HG03378 (cell line): ENCODE measurements around the gene FKBP8.

Experiments
- ATAC-seq: cut with Tn5 transposase; IDR thresholded peaks from one replicate; pipeline ENCODE4 v1.9.1; 2021; ENCODE audit warnings: mild to moderate bottlenecking, moderate library complexity; ENCODE audit not compliant: unreplicated experiment

Gene FKBP8

DNA sequence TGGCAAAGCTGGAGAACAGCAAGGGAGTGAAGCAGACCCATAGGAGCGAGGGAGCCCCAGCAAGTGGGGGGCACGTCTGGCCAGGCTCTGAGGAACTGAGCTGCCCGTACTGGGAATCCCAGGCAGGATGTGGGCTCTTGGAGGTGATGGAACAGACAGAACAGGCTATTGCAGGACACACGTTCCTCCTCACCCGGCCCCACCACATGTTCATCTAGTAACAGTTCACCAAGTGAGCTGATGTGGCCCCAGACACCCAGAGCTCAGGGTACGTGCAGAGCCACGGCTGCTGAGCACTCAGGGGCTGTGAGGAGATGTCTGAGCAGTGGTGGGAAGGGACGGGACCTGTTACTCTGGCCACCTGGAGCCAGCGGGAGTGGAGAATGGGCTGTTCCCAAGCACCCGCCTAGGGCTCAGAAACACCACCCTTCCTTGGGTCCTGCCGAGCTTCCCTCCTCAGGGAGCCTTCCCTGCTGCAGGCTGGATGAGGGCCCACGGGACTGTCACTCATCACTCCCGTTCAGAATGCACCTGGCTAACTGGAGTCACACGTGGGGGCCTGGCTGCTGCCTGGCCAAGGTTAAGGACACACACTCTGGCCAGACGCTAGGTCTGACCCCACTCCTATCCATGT lies 39.9 kb downstream of the FKBP8 start:
- no peak for ATAC-seq

DNA sequence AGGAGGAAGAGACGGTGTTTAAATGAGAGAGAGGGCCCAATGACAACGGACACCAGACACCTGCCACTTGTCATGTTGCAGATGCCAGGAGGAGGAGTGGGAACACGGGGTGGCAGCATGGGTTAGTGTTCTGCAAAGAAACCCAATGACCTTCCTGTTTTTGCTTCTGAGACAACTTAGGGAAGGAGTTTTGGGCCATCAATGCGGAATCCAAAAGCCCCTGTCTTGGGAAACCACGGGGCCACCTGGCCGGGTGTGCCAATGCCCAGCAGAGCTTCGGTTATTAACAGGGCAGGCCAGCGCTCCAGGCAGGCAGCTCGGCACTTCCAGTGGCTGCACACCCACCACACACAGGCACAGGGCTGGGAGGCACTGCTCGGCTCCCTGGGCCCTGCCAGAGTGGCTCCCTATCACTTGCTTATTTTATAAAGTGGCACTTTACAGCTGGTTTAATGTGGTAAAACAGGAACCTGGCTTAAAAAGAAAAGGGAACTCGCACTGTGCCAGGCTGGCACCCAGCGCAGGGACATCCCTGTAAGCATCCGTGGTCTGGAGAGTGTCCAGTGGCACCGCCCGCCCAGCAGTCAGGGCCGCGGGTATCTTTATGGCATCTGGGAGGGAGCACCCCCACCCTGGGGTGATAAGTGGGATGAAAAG lies 40.6 kb downstream of the FKBP8 start:
- ATAC-seq: no peak

DNA sequence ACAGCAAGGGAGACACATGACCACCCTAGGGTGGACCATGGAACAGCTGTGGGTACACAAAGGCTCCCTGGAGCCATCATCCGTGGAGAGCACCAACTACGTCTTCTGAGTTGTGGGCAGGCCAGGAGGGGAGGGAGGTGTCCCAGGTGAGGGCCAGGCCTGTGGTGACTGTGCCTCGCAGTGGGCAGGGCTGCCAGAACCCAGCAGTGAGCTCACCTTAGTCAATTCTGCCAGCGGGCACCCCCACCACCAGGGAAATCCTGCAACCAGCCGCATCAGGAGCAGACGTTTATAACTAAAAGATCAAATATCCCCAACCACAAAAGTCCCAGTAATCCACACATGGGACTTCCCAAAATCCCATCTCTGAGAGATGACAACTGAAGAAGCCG lies 41.1 kb downstream of the FKBP8 start:
- ATAC-seq: no peak

DNA sequence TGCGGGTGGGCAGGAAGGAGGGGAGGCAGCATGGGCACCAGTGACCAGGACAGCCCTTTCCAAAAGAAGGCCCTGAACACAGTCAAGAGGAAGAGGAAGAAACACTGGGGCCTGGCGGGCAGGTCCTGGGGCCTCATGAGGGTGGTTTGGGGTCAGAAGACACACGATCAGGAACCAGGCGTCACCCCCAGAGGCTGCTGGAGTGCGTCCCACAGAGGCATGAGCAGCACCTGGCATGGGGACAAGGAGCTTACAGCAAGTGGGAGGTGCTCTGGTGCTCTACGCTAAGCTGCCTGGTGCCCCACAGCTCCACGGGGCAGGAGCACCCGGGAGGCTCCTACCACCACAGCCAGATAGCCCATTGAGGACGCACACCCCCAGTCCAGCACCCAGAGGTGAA lies 41.5 kb downstream of the FKBP8 start:
- no peak for ATAC-seq

DNA sequence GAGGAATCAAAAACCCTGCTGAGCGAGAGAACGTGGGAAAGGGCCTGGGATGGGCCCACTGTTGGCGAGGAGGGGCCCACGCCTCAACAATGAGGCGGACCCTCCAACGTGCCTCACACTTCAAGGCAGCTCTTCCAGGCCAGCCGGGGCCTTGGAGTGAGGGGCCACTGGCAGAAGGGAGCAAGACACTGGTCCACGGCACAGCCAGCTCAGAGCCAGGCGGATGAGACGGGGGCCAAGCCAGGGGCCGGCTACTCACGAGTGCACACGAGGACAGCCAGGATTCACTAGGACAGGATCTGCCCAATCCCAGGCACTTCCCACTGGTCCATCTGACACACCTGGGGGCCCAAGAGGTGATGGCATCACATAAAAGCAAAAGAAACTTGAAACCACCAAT lies 42.0 kb downstream of the FKBP8 start:
- no peak for ATAC-seq

DNA sequence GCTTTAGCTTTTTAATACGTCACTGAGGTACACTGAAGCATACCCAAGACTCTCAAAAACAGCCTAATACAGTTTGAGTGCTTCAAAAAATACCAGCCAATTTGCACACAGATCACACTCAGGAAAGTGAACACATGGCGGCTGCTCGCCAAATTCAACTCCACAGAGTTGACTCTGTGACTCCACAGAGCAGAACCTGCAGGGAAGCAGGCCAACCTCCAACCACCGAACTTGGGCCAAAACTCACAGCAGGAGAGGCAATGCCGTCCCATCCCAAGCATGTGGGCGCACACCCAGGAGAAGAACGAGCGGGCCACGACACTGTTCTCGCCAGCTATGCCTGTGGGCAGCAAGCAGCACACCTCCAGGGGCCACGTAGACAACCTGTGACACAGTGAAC lies 42.6 kb downstream of the FKBP8 start:
- ATAC-seq: no peak

DNA sequence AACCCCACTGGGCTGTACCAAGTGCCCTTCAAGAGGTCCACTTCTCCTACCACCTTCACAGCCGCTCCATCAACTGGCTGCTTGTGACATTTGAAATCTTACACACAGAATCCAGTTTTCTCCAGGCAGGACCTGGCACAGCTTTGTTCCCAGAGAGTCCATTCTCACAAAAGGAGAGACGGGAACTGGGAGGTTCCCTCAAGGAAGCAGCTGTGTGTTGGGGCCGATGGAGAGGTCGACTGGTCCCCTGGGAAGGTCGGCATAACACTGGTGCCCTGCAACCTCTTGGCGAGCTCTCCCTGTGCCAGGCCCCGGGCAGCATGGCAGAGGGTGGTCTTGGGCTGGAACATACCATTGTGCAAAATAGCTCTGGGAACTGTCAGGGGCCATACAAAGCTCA lies 43.0 kb downstream of the FKBP8 start:
- ATAC-seq: no peak

DNA sequence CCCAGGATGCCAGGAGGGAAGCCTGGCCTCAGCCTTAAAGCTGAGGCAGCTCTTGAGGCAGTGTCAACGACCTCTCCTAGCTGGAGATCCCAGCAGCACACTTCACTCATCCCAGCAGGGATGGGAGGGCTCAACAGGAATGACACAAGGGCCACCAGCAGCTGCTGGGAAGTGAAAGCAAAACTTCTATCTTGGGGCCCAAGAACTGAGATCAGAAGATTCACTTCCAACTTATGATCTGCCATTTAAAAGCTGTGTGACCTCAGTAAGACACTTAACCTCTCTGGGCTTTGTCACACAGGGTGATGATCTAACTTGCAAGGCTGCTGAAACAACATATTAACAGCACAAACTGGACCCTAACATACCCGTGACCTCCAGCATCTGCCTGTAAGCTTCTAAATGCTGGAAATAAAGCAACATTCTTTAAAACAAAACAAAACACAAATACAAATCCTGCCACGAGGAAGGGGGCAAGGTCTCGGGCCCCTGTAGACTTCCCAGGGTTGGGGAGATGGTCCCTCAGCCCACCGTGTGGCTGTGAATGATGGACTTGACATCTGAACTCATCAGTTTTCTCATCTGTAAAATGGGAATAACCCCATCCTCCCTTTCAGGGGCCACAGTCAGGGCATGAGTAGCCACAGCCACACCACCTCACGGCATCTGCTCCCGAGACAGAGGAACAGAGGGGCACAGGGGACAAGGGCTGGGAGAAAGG lies 44.2 kb downstream of the FKBP8 start:
- ATAC-seq: no peak

DNA sequence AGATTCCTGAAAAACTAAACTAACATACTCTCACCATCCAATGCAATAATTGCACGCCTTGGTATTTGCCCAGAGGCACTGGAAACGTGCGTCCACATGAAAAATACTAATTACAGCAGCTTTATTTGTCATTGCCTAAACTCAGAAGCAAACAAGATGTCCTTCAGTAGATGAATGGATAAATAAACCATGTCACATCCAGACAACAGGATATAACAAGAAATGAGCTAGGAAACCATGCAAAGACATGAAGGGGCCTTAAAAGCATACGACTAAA lies 46.5 kb downstream of the FKBP8 start:
- no peak for ATAC-seq

DNA sequence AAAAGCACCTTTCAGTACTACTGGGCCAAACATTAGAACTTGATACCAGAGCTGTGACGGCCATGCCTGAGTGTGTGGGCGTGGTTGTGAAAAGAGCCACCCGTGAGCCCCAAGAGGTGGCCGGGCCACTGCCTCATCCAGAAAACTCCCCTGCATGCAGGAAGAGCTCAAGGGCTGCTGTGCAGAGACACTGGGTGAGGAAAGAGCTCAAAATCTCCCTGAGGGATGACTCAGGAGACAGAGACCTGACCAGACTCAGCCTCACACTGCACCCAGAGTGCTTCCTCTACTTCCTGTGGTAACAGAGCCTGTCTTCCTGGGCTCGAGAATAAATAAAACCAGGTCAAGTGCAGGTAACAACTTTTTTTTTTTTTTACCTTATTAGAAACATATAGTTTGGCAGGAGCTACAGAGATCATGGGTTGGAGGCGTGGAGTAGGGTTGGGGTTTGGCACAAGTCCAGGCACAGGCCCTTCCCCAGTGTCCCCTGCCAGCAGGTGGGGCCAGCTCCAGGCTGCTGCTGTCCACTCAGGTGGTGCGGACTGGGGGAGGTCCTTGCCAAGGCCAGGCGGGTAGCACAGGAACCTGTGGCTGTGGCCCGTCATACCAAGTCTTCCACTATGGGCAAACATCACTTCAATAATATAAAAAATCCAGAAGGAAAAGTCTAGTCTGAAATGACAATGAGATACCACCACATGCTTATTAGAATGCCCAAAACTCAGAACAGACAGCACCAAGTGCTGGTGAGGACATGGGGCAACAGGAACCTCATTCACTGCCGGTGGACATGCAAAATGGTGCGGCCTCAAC lies 47.0 kb downstream of the FKBP8 start:
- ATAC-seq: no peak

DNA sequence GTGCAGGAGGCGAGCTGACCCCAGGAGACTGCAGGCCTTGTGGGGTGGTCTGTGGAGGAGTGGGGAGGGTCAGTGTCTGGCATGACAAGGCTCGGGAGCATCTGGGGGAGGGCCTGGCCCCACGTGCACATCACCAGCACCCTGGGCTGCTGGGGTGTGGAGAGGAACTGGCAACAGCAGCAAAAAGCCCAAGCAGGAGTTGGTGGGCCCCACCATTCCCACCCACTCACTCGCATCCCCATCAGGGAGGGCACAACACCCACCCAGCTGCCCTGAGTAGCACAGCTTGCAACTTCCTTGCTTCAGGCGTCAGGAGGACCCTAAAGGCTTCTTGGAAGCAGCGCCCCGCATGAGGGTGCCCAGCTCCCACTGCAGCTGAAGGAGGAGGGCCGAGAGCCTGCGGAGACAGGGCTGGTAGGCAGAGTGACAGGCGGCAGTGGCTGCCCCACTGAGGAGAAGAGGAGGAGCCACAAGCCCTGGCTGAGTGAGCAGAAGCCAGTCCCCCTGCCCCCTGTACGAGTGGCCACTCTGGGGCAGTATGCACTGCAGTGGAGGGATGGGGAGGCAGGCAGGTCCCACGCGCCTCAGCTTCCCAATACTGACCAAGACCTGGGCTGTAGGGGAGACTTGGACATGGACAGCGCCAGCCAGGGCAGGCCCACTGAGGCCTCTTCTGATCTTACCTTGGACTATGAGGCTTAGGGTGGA lies 48.0 kb downstream of the FKBP8 start:
- ATAC-seq: no peak

DNA sequence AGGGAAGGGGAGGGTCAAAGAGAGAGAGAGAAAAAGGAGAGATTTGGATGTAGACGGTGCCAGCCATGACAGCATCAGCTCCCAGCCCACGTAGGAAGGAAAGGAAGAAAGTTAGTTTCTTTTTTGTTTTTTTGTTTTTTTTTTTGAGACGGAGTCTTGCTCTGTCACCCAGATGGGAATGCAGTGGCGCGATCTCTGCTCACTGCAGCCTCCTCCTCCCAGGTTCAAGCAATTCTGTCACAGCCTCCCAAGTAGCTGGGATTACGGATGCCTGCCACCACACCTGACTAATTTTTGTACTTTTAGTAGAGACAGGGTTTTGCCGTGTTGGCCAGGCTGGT lies 49.1 kb downstream of the FKBP8 start:
- no peak for ATAC-seq

DNA sequence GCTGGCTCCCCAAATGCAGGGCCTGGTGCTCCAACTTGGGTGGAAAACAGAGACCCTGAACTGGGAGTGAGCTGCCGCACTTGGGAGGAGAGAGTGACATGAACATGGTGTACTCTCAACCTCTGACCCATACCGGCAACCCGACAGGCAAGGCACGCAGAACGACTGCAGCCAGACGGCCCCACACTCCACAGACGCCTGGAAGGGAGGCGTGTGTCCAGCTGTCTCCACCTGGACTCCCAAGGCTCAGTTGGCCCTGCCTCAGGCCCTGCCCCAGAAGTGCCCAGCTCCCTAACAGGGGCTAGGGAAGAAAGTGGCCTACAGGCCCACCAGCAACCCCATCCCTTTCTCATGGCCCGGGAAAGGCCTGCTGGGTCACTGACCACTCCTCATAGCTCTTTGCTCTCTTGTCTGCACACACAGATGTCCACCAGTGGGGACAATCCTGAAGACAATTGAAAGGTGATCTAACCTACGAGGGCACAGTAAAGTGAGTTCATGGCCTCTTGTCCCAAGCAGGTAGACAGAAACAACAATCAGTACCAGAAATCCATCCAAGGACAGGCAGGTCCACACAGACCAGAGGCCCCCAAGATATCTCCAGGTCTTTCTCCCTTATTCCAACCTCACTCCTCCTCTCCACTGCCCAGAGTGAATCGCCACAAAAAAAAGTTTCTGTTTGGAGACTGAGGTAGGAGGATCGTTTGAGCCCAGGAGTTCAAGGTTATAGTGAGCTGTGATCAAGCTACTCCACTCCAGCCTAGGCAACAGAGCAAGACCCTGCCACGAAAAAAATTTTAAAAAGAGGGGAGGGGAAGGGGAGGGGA lies 49.7 kb downstream of the FKBP8 start:
- ATAC-seq: no peak

DNA sequence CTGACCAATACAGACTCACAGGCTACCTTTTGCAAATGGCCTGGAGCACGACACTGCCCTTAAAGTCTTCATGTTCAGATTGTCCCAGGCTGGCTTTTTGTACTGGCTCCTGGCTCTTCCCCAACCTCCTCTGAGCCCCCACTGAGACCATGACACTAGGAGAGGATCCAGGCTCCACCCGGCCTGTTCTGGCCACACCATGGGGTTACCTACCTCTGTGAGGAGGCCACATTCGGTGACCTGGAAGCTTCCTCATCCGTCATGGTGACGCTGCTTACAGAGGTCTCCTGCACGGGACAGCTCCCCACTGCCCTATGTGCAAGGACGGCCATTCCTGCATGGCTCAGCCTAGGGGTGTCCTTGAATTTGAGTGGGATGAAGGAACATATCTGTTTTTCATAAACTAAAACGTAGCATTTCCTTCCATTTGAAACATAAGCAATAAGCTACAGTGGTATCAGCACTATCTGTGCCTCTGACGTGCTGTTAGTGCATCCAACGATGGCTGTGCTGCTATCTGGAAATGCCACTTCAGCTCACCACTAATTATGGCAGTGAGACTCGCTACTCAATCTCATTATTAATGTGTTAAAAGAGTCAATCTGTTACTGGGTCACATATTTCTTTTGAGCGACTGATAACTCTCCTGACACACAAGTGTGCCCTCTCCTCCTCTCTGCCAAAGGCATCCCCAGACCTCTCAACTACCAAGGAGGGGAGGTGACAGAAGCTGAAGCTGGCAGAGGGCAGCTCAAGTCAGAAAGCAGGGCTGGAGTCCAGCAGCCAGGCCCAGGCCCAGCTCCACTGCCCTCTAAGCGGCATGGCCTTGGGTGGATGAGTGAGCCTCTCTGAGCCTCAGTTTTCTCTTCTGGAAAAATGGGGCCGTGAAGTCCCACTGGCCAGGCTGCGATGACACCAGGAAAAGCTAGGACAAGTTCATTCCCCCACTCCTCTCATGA lies 51.1 kb downstream of the FKBP8 start:
- ATAC-seq: no peak

DNA sequence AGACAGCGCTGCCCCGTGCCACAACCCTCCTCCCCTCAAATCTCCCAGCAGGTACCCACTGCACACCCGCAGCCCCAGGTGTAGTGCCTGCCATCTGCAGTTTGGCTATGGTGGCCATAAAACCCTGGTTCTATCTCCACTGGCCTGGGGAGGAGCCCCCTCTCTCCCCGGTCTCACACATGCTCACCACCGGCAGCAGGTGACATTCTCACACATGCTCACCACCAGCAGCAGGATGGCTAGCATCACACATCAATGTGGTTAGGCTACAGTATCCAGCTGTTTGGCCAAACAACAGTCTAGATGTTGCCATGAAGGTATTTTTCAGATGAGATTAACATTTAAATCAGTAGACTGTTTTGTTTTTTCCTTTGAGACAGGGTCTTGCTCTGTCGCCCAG lies 52.6 kb downstream of the FKBP8 start:
- ATAC-seq: no peak

DNA sequence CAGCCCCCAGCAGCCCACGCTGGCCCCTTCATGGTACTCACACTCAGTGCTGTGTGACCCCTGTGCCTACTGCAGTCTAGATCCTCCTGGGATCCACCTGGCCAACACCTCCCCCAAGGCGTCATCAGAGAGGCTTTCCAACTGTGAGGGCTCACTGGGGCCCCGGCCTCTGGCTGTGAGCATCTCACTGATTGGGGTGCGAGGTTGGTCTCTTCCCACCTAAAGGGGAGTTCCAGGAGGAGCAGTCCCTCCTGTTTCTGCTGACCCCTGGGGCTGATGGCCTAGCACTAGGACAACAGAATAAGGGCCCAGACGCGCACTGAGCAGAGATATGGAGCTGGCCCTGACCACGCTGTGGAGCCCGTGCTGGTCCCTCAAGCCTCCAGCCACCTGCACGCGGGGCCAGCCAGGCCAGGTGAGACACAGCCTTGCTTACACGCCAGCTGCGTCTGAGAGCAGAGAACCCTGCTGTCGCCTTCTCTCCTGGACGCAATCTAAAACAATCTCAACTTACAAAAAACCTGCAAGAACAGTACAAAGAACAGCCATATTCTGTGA lies 53.7 kb downstream of the FKBP8 start:
- ATAC-seq: no peak

DNA sequence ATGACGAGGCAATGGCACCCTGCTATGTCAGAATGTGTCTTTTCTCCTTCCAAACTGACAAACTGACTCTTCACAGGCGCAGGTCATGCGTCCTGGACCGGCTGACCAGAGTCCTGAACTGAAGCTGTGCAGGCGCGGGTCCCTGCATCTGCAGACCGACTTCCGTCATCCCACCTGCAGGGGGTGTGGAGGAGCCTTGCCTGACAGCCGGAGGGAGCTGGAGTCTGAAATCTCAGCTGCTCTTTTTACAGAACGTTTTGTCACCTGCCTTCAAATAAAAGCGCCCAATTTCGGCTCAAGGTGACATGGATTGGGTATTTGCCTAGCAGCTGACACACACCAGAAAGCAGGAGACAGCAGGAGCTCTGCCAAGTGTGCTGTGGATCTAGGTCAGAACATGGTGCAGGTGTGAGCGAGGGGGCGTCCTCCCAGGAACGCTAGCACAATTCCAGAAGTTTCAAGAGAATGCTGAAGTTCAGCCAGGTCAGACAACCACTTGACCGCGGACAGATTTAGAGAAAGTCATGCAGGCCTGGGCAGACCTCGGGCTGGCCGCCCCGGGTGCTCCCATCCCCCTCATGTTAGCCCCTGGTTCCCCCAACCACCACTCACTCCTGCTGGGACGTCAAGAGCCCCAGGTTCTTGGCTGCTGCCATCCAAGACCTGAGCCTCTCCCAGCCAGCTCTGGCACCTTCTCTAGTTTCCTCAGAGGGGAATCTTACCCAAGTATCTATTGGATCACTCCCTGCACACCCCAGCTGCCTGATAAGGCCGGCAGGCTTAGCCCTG lies 54.3 kb downstream of the FKBP8 start:
- no peak for ATAC-seq

DNA sequence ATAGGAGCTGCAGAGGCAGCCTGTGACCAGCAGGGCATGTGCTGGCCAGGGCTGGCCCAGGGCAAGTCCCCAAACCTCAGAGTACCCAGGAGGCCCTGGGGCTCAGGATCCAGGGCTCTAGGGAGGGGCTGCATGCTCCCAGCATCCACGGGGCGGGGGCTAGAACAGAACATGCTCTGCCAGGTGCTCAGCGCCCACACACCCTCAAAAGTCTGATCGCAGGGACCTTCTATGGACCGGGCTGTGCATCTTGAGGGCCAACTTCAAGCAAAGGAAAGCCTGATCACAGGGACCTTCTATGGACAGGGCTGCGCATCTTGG lies 55.0 kb downstream of the FKBP8 start:
- no peak for ATAC-seq
